Neural cell (in vitro differentiated cells): ENCODE measurements around the gene TEDC1. TPM values are rescaled to one million over a fixed set of nuclear protein-coding genes. Genes with fewer than 3 reads are reported as not detected.

Experiments used
- H2AFZ ChIP-seq: fragments of 200-600, 300-800 bp; sonication (generic), shearing (Covaris generic); 2 replicates; pipeline ENCODE4 v1.6.0; 2014; ENCODE audit warnings: low read depth, mild to moderate bottlenecking, antibody characterized with exemption, low read length, moderate library complexity
- H3F3A ChIP-seq: fragments of 200-600 bp; shearing (Covaris generic); 2 replicates; pipeline ENCODE4 v1.6.1; 2016; ENCODE audit warnings: mild to moderate bottlenecking, moderate library complexity, mixed read lengths, antibody characterized with exemption, low read length; ENCODE audit not compliant: insufficient read depth, poor library complexity, severe bottlenecking
- H3K27ac ChIP-seq: fragments of 200-600, 300-800 bp; sonication (generic), shearing (Covaris generic); 2 replicates; pipeline ENCODE4 v1.5.1; 2014; ENCODE audit warnings: mild to moderate bottlenecking, low read length, moderate library complexity
- H3K27me3 ChIP-seq: fragments of 300-800, 200-600 bp; sonication (generic), shearing (Covaris generic); 2 replicates; pipeline ENCODE4 v1.6.0; 2014; ENCODE audit warnings: mild to moderate bottlenecking, low read depth, low read length, moderate library complexity; ENCODE audit not compliant: insufficient read depth
- H3K36me3 ChIP-seq: fragments of 300-800, 200-600 bp; sonication (generic), shearing (Covaris generic); 2 replicates; pipeline ENCODE4 v1.5.1; 2014; ENCODE audit warnings: mild to moderate bottlenecking, antibody characterized with exemption, low read length, moderate library complexity; ENCODE audit not compliant: insufficient read depth
- H3K4me2 ChIP-seq: fragments of 300-800, 200-600 bp; sonication (generic), shearing (Covaris generic); 2 replicates; pipeline ENCODE4 v1.6.0; 2014; ENCODE audit warnings: mild to moderate bottlenecking, low read length
- H3K4me3 ChIP-seq: fragments of 300-800, 200-600 bp; sonication (generic), shearing (Covaris generic); 2 replicates; pipeline ENCODE4 v1.5.1; 2014; ENCODE audit warnings: mild to moderate bottlenecking, low read length, moderate library complexity
- H3K79me2 ChIP-seq: fragments of 200-600 bp; shearing (Covaris generic); replicated peaks from 2 replicates; pipeline ENCODE4 v1.6.0; 2014; ENCODE audit warnings: mild to moderate bottlenecking, low read length, moderate library complexity; ENCODE audit not compliant: insufficient read depth
- H3K9ac ChIP-seq: fragments of 300-800, 200-600 bp; sonication (generic), shearing (Covaris generic); 2 replicates; pipeline ENCODE4 v1.6.1; 2016; ENCODE audit warnings: mild to moderate bottlenecking, low read length, mixed read lengths
- H3K9me2 ChIP-seq: fragments of 200-600 bp; shearing (Covaris generic); 2 replicates; pipeline ENCODE4 v1.6.1; 2016; ENCODE audit warnings: mild to moderate bottlenecking, low read length, mixed read lengths; ENCODE audit not compliant: insufficient read depth
- H3K9me3 ChIP-seq: fragments of 200-600, 300-800 bp; sonication (generic), shearing (Covaris generic); 2 replicates; pipeline ENCODE4 v1.6.1; 2016; ENCODE audit warnings: mild to moderate bottlenecking, mixed run types, low read length, moderate library complexity, mixed read lengths
- H4K20me1 ChIP-seq: fragments of 200-600 bp; shearing (Covaris generic); 2 replicates; pipeline ENCODE4 v1.6.1; 2016; ENCODE audit warnings: mild to moderate bottlenecking, mixed run types; ENCODE audit not compliant: insufficient read depth
- EP300 ChIP-seq: fragments of 450-650 bp; conservative IDR thresholded peaks from 2 replicates; pipeline ENCODE4 v1.6.1; 2014; ENCODE audit warnings: antibody characterized with exemption, mild to moderate bottlenecking, moderate library complexity; ENCODE audit not compliant: poor library complexity, severe bottlenecking
- EZH2 ChIP-seq: fragments of 200-600, 300-800 bp; shearing (Covaris generic), sonication (generic); IDR thresholded peaks from 2 replicates; pipeline ENCODE4 v1.6.1; 2014; ENCODE audit warnings: antibody characterized with exemption, low read length, borderline replicate concordance, mild to moderate bottlenecking; ENCODE audit not compliant: insufficient read depth, poor library complexity, severe bottlenecking
- MXI1 ChIP-seq: fragments of 450-650 bp; conservative IDR thresholded peaks from 2 replicates; pipeline ENCODE4 v1.6.1; 2014; ENCODE audit warnings: antibody characterized with exemption, mild to moderate bottlenecking; ENCODE audit not compliant: poor library complexity, severe bottlenecking
- POLR2AphosphoS5 ChIP-seq: IDR thresholded peaks from 2 replicates; pipeline ENCODE4 v1.6.1; 2012
- RAD21 ChIP-seq: fragments of 450-650 bp; conservative IDR thresholded peaks from 2 replicates; pipeline ENCODE4 v1.6.1; 2014; ENCODE audit warnings: antibody characterized with exemption, mild to moderate bottlenecking, moderate library complexity
- SMC3 ChIP-seq: fragments of 450-650 bp; conservative IDR thresholded peaks from 2 replicates; pipeline ENCODE4 v1.6.1; 2014; ENCODE audit warnings: antibody characterized with exemption, mild to moderate bottlenecking, moderate library complexity; ENCODE audit not compliant: poor library complexity
- TAF1 ChIP-seq: IDR thresholded peaks from 2 replicates; pipeline ENCODE4 v1.6.1; 2012; ENCODE audit warnings: low read depth
- polyA plus RNA-seq: library from polyadenylated mRNA; depleted of rRNA; stranded (reverse); fragments of >200 nt; gene quantifications from 2 replicates; pipeline ENCODE4 v1.2.3, GENCODE V29; 2014
- TF ChIP-seq, protein P1 (sequence below): IDR thresholded peaks from 2 replicates; pipeline ENCODE4 v1.6.1; 2012; ENCODE audit warnings: borderline replicate concordance
- TF ChIP-seq, protein P2 (sequence below): fragments of 450-650 bp; IDR thresholded peaks from 2 replicates; pipeline ENCODE4 v1.5.1; 2014; ENCODE audit warnings: antibody characterized with exemption, mild to moderate bottlenecking, moderate library complexity; ENCODE audit not compliant: poor library complexity, severe bottlenecking

Gene TEDC1
- polyA plus RNA-seq, 1 donor from 2014 or later: 18.9 TPM

- no peaks in the 10 kb centered on the region for H3K27me3 ChIP-seq
- no peak overlapping the region for H2AFZ ChIP-seq
- H3K9me3 ChIP-seq: no peaks in the 10 kb centered on the region
- no peaks in the 10 kb centered on the region for H3K79me2 ChIP-seq
- H3K4me3 ChIP-seq: no peak overlapping the region
- H3K4me2 ChIP-seq: no peak overlapping the region
- no peaks in the 10 kb centered on the region for H3K9me2 ChIP-seq
- H3K36me3 ChIP-seq: no peaks in the 10 kb centered on the region
- H3F3A ChIP-seq: no peaks in the 10 kb centered on the region
- no peak overlapping the region for H3K9ac ChIP-seq
- H3K27ac ChIP-seq: no peak overlapping the region
- H4K20me1 ChIP-seq: no peaks in the 10 kb centered on the region
- TF ChIP-seq, protein P1, sequence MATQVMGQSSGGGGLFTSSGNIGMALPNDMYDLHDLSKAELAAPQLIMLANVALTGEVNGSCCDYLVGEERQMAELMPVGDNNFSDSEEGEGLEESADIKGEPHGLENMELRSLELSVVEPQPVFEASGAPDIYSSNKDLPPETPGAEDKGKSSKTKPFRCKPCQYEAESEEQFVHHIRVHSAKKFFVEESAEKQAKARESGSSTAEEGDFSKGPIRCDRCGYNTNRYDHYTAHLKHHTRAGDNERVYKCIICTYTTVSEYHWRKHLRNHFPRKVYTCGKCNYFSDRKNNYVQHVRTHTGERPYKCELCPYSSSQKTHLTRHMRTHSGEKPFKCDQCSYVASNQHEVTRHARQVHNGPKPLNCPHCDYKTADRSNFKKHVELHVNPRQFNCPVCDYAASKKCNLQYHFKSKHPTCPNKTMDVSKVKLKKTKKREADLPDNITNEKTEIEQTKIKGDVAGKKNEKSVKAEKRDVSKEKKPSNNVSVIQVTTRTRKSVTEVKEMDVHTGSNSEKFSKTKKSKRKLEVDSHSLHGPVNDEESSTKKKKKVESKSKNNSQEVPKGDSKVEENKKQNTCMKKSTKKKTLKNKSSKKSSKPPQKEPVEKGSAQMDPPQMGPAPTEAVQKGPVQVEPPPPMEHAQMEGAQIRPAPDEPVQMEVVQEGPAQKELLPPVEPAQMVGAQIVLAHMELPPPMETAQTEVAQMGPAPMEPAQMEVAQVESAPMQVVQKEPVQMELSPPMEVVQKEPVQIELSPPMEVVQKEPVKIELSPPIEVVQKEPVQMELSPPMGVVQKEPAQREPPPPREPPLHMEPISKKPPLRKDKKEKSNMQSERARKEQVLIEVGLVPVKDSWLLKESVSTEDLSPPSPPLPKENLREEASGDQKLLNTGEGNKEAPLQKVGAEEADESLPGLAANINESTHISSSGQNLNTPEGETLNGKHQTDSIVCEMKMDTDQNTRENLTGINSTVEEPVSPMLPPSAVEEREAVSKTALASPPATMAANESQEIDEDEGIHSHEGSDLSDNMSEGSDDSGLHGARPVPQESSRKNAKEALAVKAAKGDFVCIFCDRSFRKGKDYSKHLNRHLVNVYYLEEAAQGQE: no peak
- no peak for TF ChIP-seq EP300
- TF ChIP-seq EZH2: no peak
- no peak for TF ChIP-seq RAD21
These were observed 6.0 kb downstream of the TEDC1 start for GRCh38 chr14:105496831-105497591.

- Histone ChIP-seq H3K4me2 (no peak overlapping the region), H3K9me3 (no peaks in the 10 kb centered on the region), H3K9ac (no peak overlapping the region), H4K20me1 (no peaks in the 10 kb centered on the region), H2AFZ (no peak overlapping the region), H3K27ac (no peak overlapping the region), H3F3A (no peaks in the 10 kb centered on the region), H3K36me3 (no peaks in the 10 kb centered on the region), H3K9me2 (no peaks in the 10 kb centered on the region), H3K27me3 (no peaks in the 10 kb centered on the region), H3K79me2 (no peaks in the 10 kb centered on the region), H3K4me3 (no peak overlapping the region)
- TF ChIP-seq, protein P1: no peak
- TF ChIP-seq MXI1: no peak
- no peak for TF ChIP-seq EP300
- TF ChIP-seq RAD21: no peak
- TF ChIP-seq EZH2: no peak
- TF ChIP-seq POLR2AphosphoS5: no peak
- TF ChIP-seq TAF1: no peak
- TF ChIP-seq, protein P2, sequence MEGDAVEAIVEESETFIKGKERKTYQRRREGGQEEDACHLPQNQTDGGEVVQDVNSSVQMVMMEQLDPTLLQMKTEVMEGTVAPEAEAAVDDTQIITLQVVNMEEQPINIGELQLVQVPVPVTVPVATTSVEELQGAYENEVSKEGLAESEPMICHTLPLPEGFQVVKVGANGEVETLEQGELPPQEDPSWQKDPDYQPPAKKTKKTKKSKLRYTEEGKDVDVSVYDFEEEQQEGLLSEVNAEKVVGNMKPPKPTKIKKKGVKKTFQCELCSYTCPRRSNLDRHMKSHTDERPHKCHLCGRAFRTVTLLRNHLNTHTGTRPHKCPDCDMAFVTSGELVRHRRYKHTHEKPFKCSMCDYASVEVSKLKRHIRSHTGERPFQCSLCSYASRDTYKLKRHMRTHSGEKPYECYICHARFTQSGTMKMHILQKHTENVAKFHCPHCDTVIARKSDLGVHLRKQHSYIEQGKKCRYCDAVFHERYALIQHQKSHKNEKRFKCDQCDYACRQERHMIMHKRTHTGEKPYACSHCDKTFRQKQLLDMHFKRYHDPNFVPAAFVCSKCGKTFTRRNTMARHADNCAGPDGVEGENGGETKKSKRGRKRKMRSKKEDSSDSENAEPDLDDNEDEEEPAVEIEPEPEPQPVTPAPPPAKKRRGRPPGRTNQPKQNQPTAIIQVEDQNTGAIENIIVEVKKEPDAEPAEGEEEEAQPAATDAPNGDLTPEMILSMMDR: no peak
- no peak for TF ChIP-seq SMC3
These were observed 6.8 kb downstream of the TEDC1 start for GRCh38 chr14:105497671-105498429.
